ENCODE data around the gene MS4A14.
"Not testable (repeated sequence)": the region's sequence is repeated elsewhere in the genome, so short reads cannot be mapped to it uniquely, and the experiment has no call there.

The MS4A14 gene

GRCh38 chr11:60396382-60396781 is at the start of gene MS4A14:
TSS of gene MS4A14 (plus strand) at chr11:60396459. CDS start at chr11:60396579, 120 bp downstream.
- no peaks in the 10 kb centered on the region for H3K4me1 Mint-ChIP-seq
- no peak for ATAC-seq (replicated peaks; ENCODE audit: extremely low read depth, poor library complexity, severe bottlenecking)
- H3K4me3 Mint-ChIP-seq, result no peak within 1 kb of the TSS
- H3K9me3 Mint-ChIP-seq, result no peaks in the 10 kb centered on the region
- H3K27me3 Mint-ChIP-seq, result peaks cover 20% of the 10 kb centered on the region
- DNase-seq (ENCODE audit: low spot score in 2 of 2), result no peak
- H3K36me3 Mint-ChIP-seq (ENCODE audit: insufficient read depth), result peaks cover 2% of the 10 kb centered on the region
- no peak within 1 kb of the TSS for H3K27ac Mint-ChIP-seq (ENCODE audit: low read depth)

DNA sequence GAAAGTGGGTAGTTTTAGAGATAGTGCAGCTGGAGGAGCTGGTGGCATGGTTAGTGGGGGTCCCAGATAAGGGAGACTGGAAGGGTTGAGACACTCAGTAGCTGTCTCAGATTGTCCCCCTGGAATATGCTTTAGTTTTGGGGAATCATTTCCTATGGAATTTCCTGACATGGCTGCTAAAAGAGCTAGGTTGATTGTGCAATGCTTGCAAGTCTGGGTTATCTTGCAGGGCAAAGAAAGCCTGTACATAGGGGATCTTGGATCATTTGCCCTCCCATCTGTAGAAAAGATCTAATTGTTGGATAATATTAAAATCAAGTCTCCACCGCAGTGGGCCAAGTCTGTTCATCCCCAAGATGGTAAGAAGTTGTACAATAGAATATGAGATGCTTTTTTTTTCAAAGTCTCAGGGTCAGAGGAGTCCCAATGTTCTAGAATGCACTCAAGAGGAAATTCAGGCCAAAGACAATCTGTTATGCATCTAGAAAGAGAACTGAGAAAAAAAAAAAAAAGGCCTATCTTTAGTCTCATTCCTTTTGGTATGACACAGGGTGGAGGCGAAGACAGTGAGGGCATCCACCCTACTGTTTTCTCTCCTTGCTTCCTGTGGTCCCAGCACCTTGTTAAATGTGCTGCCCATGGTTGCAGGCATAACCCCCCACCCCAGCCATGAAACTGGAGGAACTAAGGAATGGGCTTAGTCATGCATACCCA is 49.0 kb upstream of the MS4A14 start:
- Mint-ChIP-seq H3K9me3 (no peaks in the 10 kb centered on the region), H3K27ac (ENCODE audit: low read depth) (no peak overlapping the region), H3K27me3 (peaks cover 40% of the 10 kb centered on the region), H3K36me3 (ENCODE audit: insufficient read depth) (no peaks in the 10 kb centered on the region), H3K4me3 (no peak overlapping the region), H3K4me1 (no peaks in the 10 kb centered on the region)
- DNase-seq (ENCODE audit: low spot score in 2 of 2), result no peak
- ATAC-seq (replicated peaks; ENCODE audit: extremely low read depth, poor library complexity, severe bottlenecking), result no peak

DNA sequence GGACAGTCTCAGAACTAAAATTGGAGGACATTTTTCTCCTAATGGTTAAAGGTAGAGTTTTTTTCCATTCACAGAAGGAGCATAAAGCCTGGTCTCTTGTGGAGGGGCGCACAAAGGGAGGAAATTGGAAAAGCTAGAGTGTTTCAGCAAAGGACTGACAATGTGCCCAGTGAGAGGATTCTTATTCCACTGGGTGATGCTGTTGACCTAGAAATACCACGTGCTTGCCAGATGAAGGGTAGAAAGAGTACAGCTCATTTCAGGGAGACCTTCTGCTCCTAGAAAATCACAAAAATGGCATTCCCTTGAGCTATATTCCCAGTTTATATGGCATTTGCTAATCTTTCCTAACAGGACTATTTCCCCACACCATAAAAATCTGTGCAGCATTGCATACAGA is 48.1 kb upstream of the MS4A14 start:
- no peak for ATAC-seq (replicated peaks; ENCODE audit: extremely low read depth, poor library complexity, severe bottlenecking)
- no peaks in the 10 kb centered on the region for H3K4me1 Mint-ChIP-seq
- H3K4me3 Mint-ChIP-seq, result no peak overlapping the region
- H3K36me3 Mint-ChIP-seq (ENCODE audit: insufficient read depth), result no peaks in the 10 kb centered on the region
- no peak for DNase-seq (ENCODE audit: low spot score in 2 of 2)
- H3K27me3 Mint-ChIP-seq, result peaks cover 38% of the 10 kb centered on the region
- no peaks in the 10 kb centered on the region for H3K9me3 Mint-ChIP-seq
- H3K27ac Mint-ChIP-seq (ENCODE audit: low read depth), result no peak overlapping the region

DNA sequence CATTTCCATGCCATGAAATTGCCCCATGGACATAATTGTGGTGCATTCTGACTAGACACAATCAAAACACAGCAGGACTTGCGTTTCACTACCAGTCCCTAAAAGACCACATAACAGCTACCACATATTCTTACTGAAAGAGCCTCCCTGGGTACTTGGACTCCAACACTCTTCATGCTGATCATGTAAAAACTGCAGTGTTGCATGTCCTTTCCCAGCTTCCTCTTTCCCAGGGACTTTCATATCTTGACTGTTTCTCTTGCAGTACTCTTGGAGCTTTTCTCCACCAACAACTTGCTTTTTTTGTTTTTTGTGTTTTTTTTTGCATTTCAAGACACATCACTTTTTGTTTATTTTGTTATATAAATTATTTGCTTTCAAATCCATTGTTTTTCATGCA is 46.3 kb upstream of the MS4A14 start:
- no peak for DNase-seq (ENCODE audit: low spot score in 2 of 2)
- H3K27ac Mint-ChIP-seq (ENCODE audit: low read depth), result no peak overlapping the region
- H3K4me1 Mint-ChIP-seq, result no peaks in the 10 kb centered on the region
- H3K36me3 Mint-ChIP-seq (ENCODE audit: insufficient read depth), result no peaks in the 10 kb centered on the region
- ATAC-seq (replicated peaks; ENCODE audit: extremely low read depth, poor library complexity, severe bottlenecking), result no peak
- H3K4me3 Mint-ChIP-seq, result no peak overlapping the region
- no peaks in the 10 kb centered on the region for H3K9me3 Mint-ChIP-seq
- peaks cover 44% of the 10 kb centered on the region for H3K27me3 Mint-ChIP-seq

DNA sequence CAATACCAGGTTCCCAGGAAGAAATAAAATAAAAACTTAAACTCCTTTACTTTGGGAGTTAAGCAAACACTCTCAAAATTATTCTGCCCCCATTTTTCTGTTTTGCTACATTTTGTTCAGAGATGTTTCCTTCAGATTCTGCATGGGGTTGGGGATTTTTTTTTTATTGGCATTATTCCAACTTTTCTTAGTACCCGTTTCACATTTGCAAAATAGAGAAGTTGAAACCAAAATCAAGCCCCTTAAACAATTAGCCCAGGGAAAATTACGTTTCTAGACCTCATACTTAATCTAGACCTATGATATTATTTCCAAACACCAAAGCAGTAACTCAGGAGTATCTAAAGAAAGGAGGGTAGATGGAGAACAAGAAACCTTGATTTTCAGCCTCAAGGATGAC is 38.5 kb upstream of the MS4A14 start:
- no peak overlapping the region for H3K27ac Mint-ChIP-seq (ENCODE audit: low read depth)
- H3K4me3 Mint-ChIP-seq, result no peak overlapping the region

GRCh38 chr11:60360621-60361020 is 35.6 kb upstream of the MS4A14 start:
- H3K9me3 Mint-ChIP-seq, result no peaks in the 10 kb centered on the region
- peaks cover 40% of the 10 kb centered on the region for H3K27me3 Mint-ChIP-seq
- no peaks in the 10 kb centered on the region for H3K36me3 Mint-ChIP-seq (ENCODE audit: insufficient read depth)
- no peak for DNase-seq (ENCODE audit: low spot score in 2 of 2)
- no peak overlapping the region for H3K27ac Mint-ChIP-seq (ENCODE audit: low read depth)
- ATAC-seq (replicated peaks; ENCODE audit: extremely low read depth, poor library complexity, severe bottlenecking), result no peak
- no peaks in the 10 kb centered on the region for H3K4me1 Mint-ChIP-seq
- H3K4me3 Mint-ChIP-seq, result no peak overlapping the region

More for the DNA sequence above, 38.5 kb upstream of the MS4A14 start:
- Mint-ChIP-seq H3K9me3 (no peaks in the 10 kb centered on the region), H3K27me3 (peaks cover 28% of the 10 kb centered on the region), H3K4me1 (no peaks in the 10 kb centered on the region), H3K36me3 (ENCODE audit: insufficient read depth) (no peaks in the 10 kb centered on the region)
- ATAC-seq (replicated peaks; ENCODE audit: extremely low read depth, poor library complexity, severe bottlenecking) (no peak), DNase-seq (ENCODE audit: low spot score in 2 of 2) (no peak)

DNA sequence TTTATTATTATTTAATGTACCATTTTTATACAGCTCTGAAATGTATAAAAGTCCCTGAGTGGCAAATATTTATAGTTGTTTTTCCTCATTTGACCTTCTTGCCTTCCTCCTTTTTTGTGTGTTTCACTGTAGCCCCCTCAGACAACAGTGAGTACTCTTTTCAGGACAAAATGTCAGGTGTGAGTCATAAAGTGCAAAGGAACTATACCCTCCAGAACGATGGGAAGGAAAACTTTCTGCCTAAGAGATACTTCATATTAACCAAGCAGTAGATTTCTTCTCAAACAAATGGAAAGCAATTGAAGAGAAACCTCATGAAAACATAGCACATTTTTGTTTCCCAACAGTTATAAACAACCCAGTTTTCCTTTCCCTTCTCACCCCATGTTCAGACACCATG is 34.0 kb upstream of the MS4A14 start:
- ATAC-seq (replicated peaks; ENCODE audit: extremely low read depth, poor library complexity, severe bottlenecking) (no peak), DNase-seq (ENCODE audit: low spot score in 2 of 2) (no peak)
- Mint-ChIP-seq H3K4me3 (no peak overlapping the region), H3K4me1 (no peaks in the 10 kb centered on the region), H3K27me3 (peaks cover 29% of the 10 kb centered on the region), H3K27ac (ENCODE audit: low read depth) (no peak overlapping the region), H3K36me3 (ENCODE audit: insufficient read depth) (no peaks in the 10 kb centered on the region), H3K9me3 (no peaks in the 10 kb centered on the region)

GRCh38 chr11:60363542-60364470 is 32.5 kb upstream of the MS4A14 start:
- Mint-ChIP-seq H3K4me1 (no peaks in the 10 kb centered on the region), H3K4me3 (no peak overlapping the region), H3K27ac (ENCODE audit: low read depth) (no peak overlapping the region), H3K27me3 (peaks cover 39% of the 10 kb centered on the region), H3K9me3 (no peaks in the 10 kb centered on the region), H3K36me3 (ENCODE audit: insufficient read depth) (no peaks in the 10 kb centered on the region)
- DNase-seq (ENCODE audit: low spot score in 2 of 2) (peak; percentile 42 to 45), ATAC-seq (replicated peaks; ENCODE audit: extremely low read depth, poor library complexity, severe bottlenecking) (peak; percentile 40)

DNA sequence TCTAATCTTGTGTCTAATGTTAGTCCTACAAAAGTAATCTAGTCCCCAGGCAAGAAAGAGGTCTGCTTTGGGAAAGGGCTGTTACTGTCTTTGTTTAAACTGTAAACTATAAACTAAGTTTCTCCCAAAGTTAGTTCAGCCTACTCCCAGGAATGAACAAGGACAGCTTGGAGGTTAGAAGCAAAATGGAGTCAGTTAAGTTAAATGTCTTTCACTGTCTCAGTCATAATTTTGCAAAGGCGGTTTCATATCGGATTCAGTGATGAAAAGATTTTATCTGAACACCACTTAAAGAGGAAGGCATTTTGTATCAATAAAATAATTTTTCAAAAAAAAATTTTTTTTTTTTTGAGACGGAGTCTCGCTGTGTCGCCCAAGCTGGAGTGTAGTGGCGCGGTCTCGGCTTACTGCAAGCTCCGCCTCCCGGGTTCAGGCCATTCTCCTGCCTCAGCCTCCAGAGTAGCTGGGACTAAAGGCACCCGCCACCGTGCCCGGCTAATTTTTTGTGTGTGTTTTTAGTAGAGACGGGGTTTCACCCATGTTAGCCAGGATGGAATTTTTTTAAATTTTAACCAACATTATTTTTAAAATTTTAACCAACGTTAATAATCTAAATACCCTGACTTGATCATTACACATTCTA is 29.9 kb upstream of the MS4A14 start:
- not testable (repeated sequence) for H3K4me1 Mint-ChIP-seq; H3K36me3 Mint-ChIP-seq (ENCODE audit: insufficient read depth); H3K4me3 Mint-ChIP-seq; H3K9me3 Mint-ChIP-seq; ATAC-seq (replicated peaks; ENCODE audit: extremely low read depth, poor library complexity, severe bottlenecking); DNase-seq (ENCODE audit: low spot score in 2 of 2); H3K27ac Mint-ChIP-seq (ENCODE audit: low read depth)
- H3K27me3 Mint-ChIP-seq, result peaks cover 61% of the 10 kb centered on the region

- no peak for DNase-seq (ENCODE audit: low spot score in 2 of 2)
- Mint-ChIP-seq H3K9me3 (no peaks in the 10 kb centered on the region), H3K27me3 (peaks cover 67% of the 10 kb centered on the region), H3K36me3 (ENCODE audit: insufficient read depth) (peaks cover 2% of the 10 kb centered on the region), H3K27ac (ENCODE audit: low read depth) (no peak overlapping the region), H3K4me1 (no peaks in the 10 kb centered on the region), H3K4me3 (no peak overlapping the region)
- ATAC-seq (replicated peaks; ENCODE audit: extremely low read depth, poor library complexity, severe bottlenecking), result no peak
These were observed 29.2 kb upstream of the MS4A14 start for GRCh38 chr11:60367009-60367408.

- H3K4me1 Mint-ChIP-seq, result no peaks in the 10 kb centered on the region
- no peak for DNase-seq (ENCODE audit: low spot score in 2 of 2)
- no peaks in the 10 kb centered on the region for H3K9me3 Mint-ChIP-seq
- no peak for ATAC-seq (replicated peaks; ENCODE audit: extremely low read depth, poor library complexity, severe bottlenecking)
- H3K36me3 Mint-ChIP-seq (ENCODE audit: insufficient read depth), result peaks cover 2% of the 10 kb centered on the region
- peaks cover 71% of the 10 kb centered on the region for H3K27me3 Mint-ChIP-seq
- no peak overlapping the region for H3K4me3 Mint-ChIP-seq
- H3K27ac Mint-ChIP-seq (ENCODE audit: low read depth), result no peak overlapping the region
These were observed 28.4 kb upstream of the MS4A14 start for GRCh38 chr11:60367896-60368295.

GRCh38 chr11:60370252-60370810 is 25.9 kb upstream of the MS4A14 start:
- no peak overlapping the region for H3K27ac Mint-ChIP-seq (ENCODE audit: low read depth)
- H3K9me3 Mint-ChIP-seq, result no peaks in the 10 kb centered on the region
- peaks cover 2% of the 10 kb centered on the region for H3K36me3 Mint-ChIP-seq (ENCODE audit: insufficient read depth)
- H3K4me1 Mint-ChIP-seq, result no peaks in the 10 kb centered on the region
- no peak overlapping the region for H3K4me3 Mint-ChIP-seq
- ATAC-seq (replicated peaks; ENCODE audit: extremely low read depth, poor library complexity, severe bottlenecking) (no peak), DNase-seq (ENCODE audit: low spot score in 2 of 2) (no peak)
- peaks cover 65% of the 10 kb centered on the region for H3K27me3 Mint-ChIP-seq

Data from central memory CD8-positive, alpha-beta T cell (primary cell).